PFSK-1 (cell line): ENCODE measurements around the gene HEMK1.

ENCODE experiments used
- POLR2AphosphoS5 ChIP-seq: IDR thresholded peaks from 2 replicates; pipeline ENCODE4 v1.6.1; 2012; ENCODE audit warnings: low read depth, mild to moderate bottlenecking, control low read depth, low read length, moderate library complexity
- SIN3A ChIP-seq: IDR thresholded peaks from 2 replicates; pipeline ENCODE4 v1.6.1; 2012; ENCODE audit warnings: mild to moderate bottlenecking, low read length, moderate library complexity, borderline replicate concordance; ENCODE audit not compliant: insufficient read depth
- TF ChIP-seq, protein P1 (sequence below), 2 experiments: IDR thresholded peaks; 2 replicates each; pipeline versions ENCODE4 v1.6.1 to v1.8.0; 2011 to 2012; ENCODE audit warnings: low read depth in 2 of 2, low read length in 2 of 2, control low read depth in 1 of 2, inconsistent platforms in 1 of 2, mild to moderate bottlenecking in 1 of 2, moderate library complexity in 1 of 2; ENCODE audit not compliant: insufficient read depth in 1 of 2

DNA sequence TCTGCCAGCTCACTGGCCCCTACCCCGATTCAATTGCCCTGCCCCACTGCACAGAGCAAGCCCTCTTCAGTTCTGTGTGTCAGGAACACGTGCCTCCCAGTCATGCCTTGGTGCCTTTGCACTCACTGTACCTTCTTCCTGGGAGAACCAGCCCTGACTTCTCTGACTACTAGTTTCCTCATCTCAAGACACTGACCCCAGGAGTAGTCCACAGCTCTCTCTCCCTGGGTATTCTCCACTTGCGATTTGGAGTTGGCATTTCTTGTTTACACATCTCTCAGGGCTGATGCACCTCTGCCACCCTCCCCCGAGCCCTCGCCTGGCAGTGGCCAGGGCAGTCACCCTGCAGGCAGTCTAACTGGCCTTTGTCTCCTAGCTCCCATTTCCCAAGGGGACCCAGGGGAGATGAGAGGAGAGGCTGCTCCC is 36.6 kb downstream of the HEMK1 start:
- TF ChIP-seq POLR2AphosphoS5, result no peak
- TF ChIP-seq, protein P1, sequence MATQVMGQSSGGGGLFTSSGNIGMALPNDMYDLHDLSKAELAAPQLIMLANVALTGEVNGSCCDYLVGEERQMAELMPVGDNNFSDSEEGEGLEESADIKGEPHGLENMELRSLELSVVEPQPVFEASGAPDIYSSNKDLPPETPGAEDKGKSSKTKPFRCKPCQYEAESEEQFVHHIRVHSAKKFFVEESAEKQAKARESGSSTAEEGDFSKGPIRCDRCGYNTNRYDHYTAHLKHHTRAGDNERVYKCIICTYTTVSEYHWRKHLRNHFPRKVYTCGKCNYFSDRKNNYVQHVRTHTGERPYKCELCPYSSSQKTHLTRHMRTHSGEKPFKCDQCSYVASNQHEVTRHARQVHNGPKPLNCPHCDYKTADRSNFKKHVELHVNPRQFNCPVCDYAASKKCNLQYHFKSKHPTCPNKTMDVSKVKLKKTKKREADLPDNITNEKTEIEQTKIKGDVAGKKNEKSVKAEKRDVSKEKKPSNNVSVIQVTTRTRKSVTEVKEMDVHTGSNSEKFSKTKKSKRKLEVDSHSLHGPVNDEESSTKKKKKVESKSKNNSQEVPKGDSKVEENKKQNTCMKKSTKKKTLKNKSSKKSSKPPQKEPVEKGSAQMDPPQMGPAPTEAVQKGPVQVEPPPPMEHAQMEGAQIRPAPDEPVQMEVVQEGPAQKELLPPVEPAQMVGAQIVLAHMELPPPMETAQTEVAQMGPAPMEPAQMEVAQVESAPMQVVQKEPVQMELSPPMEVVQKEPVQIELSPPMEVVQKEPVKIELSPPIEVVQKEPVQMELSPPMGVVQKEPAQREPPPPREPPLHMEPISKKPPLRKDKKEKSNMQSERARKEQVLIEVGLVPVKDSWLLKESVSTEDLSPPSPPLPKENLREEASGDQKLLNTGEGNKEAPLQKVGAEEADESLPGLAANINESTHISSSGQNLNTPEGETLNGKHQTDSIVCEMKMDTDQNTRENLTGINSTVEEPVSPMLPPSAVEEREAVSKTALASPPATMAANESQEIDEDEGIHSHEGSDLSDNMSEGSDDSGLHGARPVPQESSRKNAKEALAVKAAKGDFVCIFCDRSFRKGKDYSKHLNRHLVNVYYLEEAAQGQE (IDR thresholded peaks at IDR 0.05; ENCODE audit: insufficient read depth in 1 of 2, low read depth in 2 of 2, low read length in 2 of 2), result no peak
- no peak for TF ChIP-seq SIN3A
